Fibroblast of pulmonary artery (primary cell): ENCODE results near the gene NR2F1-AS1.

Experiments
- DNase-seq: peaks from one replicate; pipeline ENCODE4 v3.0.0-alpha.2; 2010; ENCODE audit warnings: low read depth
- H3K4me3 ChIP-seq: replicated peaks from 2 replicates; pipeline ENCODE4 v1.5.1; 2011; ENCODE audit warnings: low read depth, mild to moderate bottlenecking, control low read depth, low read length, moderate library complexity
- CTCF ChIP-seq: IDR thresholded peaks from 2 replicates; pipeline ENCODE4 v1.5.1; 2011; ENCODE audit warnings: mild to moderate bottlenecking, control low read depth, low read length, inconsistent platforms; ENCODE audit errors: missing control alignments

Gene NR2F1-AS1

GRCh38 chr5:93431250-93431649, 149.8 kb downstream of the NR2F1-AS1 start:
- no peak for DNase-seq
- no peak for TF ChIP-seq CTCF
- no peak overlapping the region for H3K4me3 ChIP-seq

- H3K4me3 ChIP-seq, result no peak overlapping the region
- no peak for DNase-seq
- no peak for TF ChIP-seq CTCF
These were observed 150.3 kb downstream of the NR2F1-AS1 start for GRCh38 chr5:93430673-93431199.

GRCh38 chr5:93430118-93430517, 150.9 kb downstream of the NR2F1-AS1 start:
- H3K4me3 ChIP-seq, result no peak overlapping the region
- no peak for DNase-seq
- TF ChIP-seq CTCF, result no peak

- DNase-seq, result no peak
- H3K4me3 ChIP-seq, result no peak overlapping the region
- no peak for TF ChIP-seq CTCF
These were observed 152.2 kb downstream of the NR2F1-AS1 start for GRCh38 chr5:93428868-93429267.

- H3K4me3 ChIP-seq, result no peak overlapping the region
- no peak for TF ChIP-seq CTCF
- no peak for DNase-seq
These were observed 153.7 kb downstream of the NR2F1-AS1 start for GRCh38 chr5:93427316-93427715.

GRCh38 chr5:93425096-93425495, 155.9 kb downstream of the NR2F1-AS1 start:
- no peak for TF ChIP-seq CTCF
- H3K4me3 ChIP-seq, result no peak overlapping the region
- no peak for DNase-seq

- no peak for DNase-seq
- TF ChIP-seq CTCF, result no peak
- H3K4me3 ChIP-seq, result no peak overlapping the region
These were observed 157.7 kb downstream of the NR2F1-AS1 start for GRCh38 chr5:93423300-93423699.
